ENCODE results near the gene CCN5.
A peak's percentile ranks its signal among the peaks of the same experiment; 100 is the strongest.

Gene CCN5

GRCh38 chr20:44681796-44682566 is 33.2 kb upstream of the CCN5 start:
- Histone ChIP-seq H3K4me3 (ENCODE audit: insufficient read length, low read depth) (no peak overlapping the region), H3K36me3 (ENCODE audit: insufficient read depth, insufficient read length, low read length) (no peaks in the 10 kb centered on the region), H3K4me1 (ENCODE audit: insufficient read depth, insufficient read length) (peaks cover 10% of the 10 kb centered on the region), H3K9ac (ENCODE audit: insufficient read length, low read depth) (no peak overlapping the region), H3K9me3 (ENCODE audit: insufficient read depth, low read length) (no peaks in the 10 kb centered on the region), H3K27me3 (ENCODE audit: insufficient read depth, insufficient read length) (no peaks in the 10 kb centered on the region)
- TF ChIP-seq YY1 (IDR thresholded peaks at IDR 0.05; ENCODE audit: insufficient read depth, insufficient read length) (no peak), SUZ12 (IDR thresholded peaks at IDR 0.05; ENCODE audit: extremely low read depth, insufficient read depth, insufficient read length) (no peak), ZNF274 (IDR thresholded peaks at IDR 0.05; ENCODE audit: low read depth, low read length) (no peak)
- DNase-seq (ENCODE audit: low read depth, low spot score) = no peak

- Histone ChIP-seq H3K4me3 (ENCODE audit: insufficient read length, low read depth) (no peak overlapping the region), H3K27me3 (ENCODE audit: insufficient read depth, insufficient read length) (no peaks in the 10 kb centered on the region), H3K9me3 (ENCODE audit: insufficient read depth, low read length) (no peaks in the 10 kb centered on the region), H3K4me1 (ENCODE audit: insufficient read depth, insufficient read length) (peaks cover 10% of the 10 kb centered on the region), H3K9ac (ENCODE audit: insufficient read length, low read depth) (no peak overlapping the region), H3K36me3 (ENCODE audit: insufficient read depth, insufficient read length, low read length) (no peaks in the 10 kb centered on the region)
- TF ChIP-seq SUZ12 (IDR thresholded peaks at IDR 0.05; ENCODE audit: extremely low read depth, insufficient read depth, insufficient read length) (no peak), YY1 (IDR thresholded peaks at IDR 0.05; ENCODE audit: insufficient read depth, insufficient read length) (no peak), ZNF274 (IDR thresholded peaks at IDR 0.05; ENCODE audit: low read depth, low read length) (no peak)
- peak; percentile 79 for DNase-seq (ENCODE audit: low read depth, low spot score)
Observed at GRCh38 chr20:44683263-44684046, 31.7 kb upstream of the CCN5 start.

- TF ChIP-seq ZNF274 (IDR thresholded peaks at IDR 0.05; ENCODE audit: low read depth, low read length) (no peak), SUZ12 (IDR thresholded peaks at IDR 0.05; ENCODE audit: extremely low read depth, insufficient read depth, insufficient read length) (no peak), YY1 (IDR thresholded peaks at IDR 0.05; ENCODE audit: insufficient read depth, insufficient read length) (no peak)
- Histone ChIP-seq H3K9ac (ENCODE audit: insufficient read length, low read depth) (peak overlapping the region; percentile 28), H3K27me3 (ENCODE audit: insufficient read depth, insufficient read length) (no peaks in the 10 kb centered on the region), H3K4me1 (ENCODE audit: insufficient read depth, insufficient read length) (peaks cover 10% of the 10 kb centered on the region), H3K4me3 (ENCODE audit: insufficient read length, low read depth) (no peak overlapping the region), H3K36me3 (ENCODE audit: insufficient read depth, insufficient read length, low read length) (no peaks in the 10 kb centered on the region), H3K9me3 (ENCODE audit: insufficient read depth, low read length) (no peaks in the 10 kb centered on the region)
- no peak for DNase-seq (ENCODE audit: low read depth, low spot score)
Observed at GRCh38 chr20:44684047-44684967, 30.9 kb upstream of the CCN5 start.

GRCh38 chr20:44686934-44687333 is 28.2 kb upstream of the CCN5 start:
- TF ChIP-seq SUZ12 (IDR thresholded peaks at IDR 0.05; ENCODE audit: extremely low read depth, insufficient read depth, insufficient read length) (no peak), ZNF274 (IDR thresholded peaks at IDR 0.05; ENCODE audit: low read depth, low read length) (no peak), YY1 (IDR thresholded peaks at IDR 0.05; ENCODE audit: insufficient read depth, insufficient read length) (no peak)
- peaks cover 13% of the 10 kb centered on the region for H3K4me1 ChIP-seq (ENCODE audit: insufficient read depth, insufficient read length)
- DNase-seq (ENCODE audit: low read depth, low spot score) = no peak
- H3K9me3 ChIP-seq (ENCODE audit: insufficient read depth, low read length) = peaks cover 8% of the 10 kb centered on the region
- no peaks in the 10 kb centered on the region for H3K27me3 ChIP-seq (ENCODE audit: insufficient read depth, insufficient read length)
- no peak overlapping the region for H3K4me3 ChIP-seq (ENCODE audit: insufficient read length, low read depth)
- H3K36me3 ChIP-seq (ENCODE audit: insufficient read depth, insufficient read length, low read length) = no peaks in the 10 kb centered on the region
- no peak overlapping the region for H3K9ac ChIP-seq (ENCODE audit: insufficient read length, low read depth)

GRCh38 chr20:44688053-44688625 is 27.0 kb upstream of the CCN5 start:
- Histone ChIP-seq H3K36me3 (ENCODE audit: insufficient read depth, insufficient read length, low read length) (no peaks in the 10 kb centered on the region), H3K27me3 (ENCODE audit: insufficient read depth, insufficient read length) (no peaks in the 10 kb centered on the region), H3K4me1 (ENCODE audit: insufficient read depth, insufficient read length) (peaks cover 13% of the 10 kb centered on the region), H3K9me3 (ENCODE audit: insufficient read depth, low read length) (peaks cover 11% of the 10 kb centered on the region), H3K9ac (ENCODE audit: insufficient read length, low read depth) (no peak overlapping the region), H3K4me3 (ENCODE audit: insufficient read length, low read depth) (no peak overlapping the region)
- DNase-seq (ENCODE audit: low read depth, low spot score) = no peak
- TF ChIP-seq ZNF274 (IDR thresholded peaks at IDR 0.05; ENCODE audit: low read depth, low read length) (no peak), YY1 (IDR thresholded peaks at IDR 0.05; ENCODE audit: insufficient read depth, insufficient read length) (no peak), SUZ12 (IDR thresholded peaks at IDR 0.05; ENCODE audit: extremely low read depth, insufficient read depth, insufficient read length) (no peak)

GRCh38 chr20:44689809-44690208 is 25.4 kb upstream of the CCN5 start:
- Histone ChIP-seq H3K4me1 (ENCODE audit: insufficient read depth, insufficient read length) (peaks cover 7% of the 10 kb centered on the region), H3K4me3 (ENCODE audit: insufficient read length, low read depth) (no peak overlapping the region), H3K27me3 (ENCODE audit: insufficient read depth, insufficient read length) (no peaks in the 10 kb centered on the region), H3K9me3 (ENCODE audit: insufficient read depth, low read length) (peaks cover 17% of the 10 kb centered on the region), H3K36me3 (ENCODE audit: insufficient read depth, insufficient read length, low read length) (no peaks in the 10 kb centered on the region), H3K9ac (ENCODE audit: insufficient read length, low read depth) (no peak overlapping the region)
- no peak for TF ChIP-seq ZNF274 (IDR thresholded peaks at IDR 0.05; ENCODE audit: low read depth, low read length)
- no peak for TF ChIP-seq YY1 (IDR thresholded peaks at IDR 0.05; ENCODE audit: insufficient read depth, insufficient read length)
- TF ChIP-seq SUZ12 (IDR thresholded peaks at IDR 0.05; ENCODE audit: extremely low read depth, insufficient read depth, insufficient read length) = no peak
- DNase-seq (ENCODE audit: low read depth, low spot score) = no peak

Measured in NT2/D1 (cell line).